ENCODE results near the gene TECPR2.

TECPR2 gene

GRCh38 chr14:102496958-102497744, 134.4 kb downstream of the TECPR2 start:
- no peak for DNase-seq (ENCODE audit: low read depth in 2 of 2)

- no peak for DNase-seq (ENCODE audit: low read depth in 2 of 2)
Measured at GRCh38 chr14:102497998-102498677, 135.4 kb downstream of the TECPR2 start.

GRCh38 chr14:102498678-102499265, 136.0 kb downstream of the TECPR2 start:
- DNase-seq (ENCODE audit: low read depth in 2 of 2), result no peak

GRCh38 chr14:102499401-102500157, 136.8 kb downstream of the TECPR2 start:
- no peak for DNase-seq (ENCODE audit: low read depth in 2 of 2)

GRCh38 chr14:102500158-102500662, 137.5 kb downstream of the TECPR2 start:
- DNase-seq (ENCODE audit: low read depth in 2 of 2), result no peak

GRCh38 chr14:102500713-102501112, 138.0 kb downstream of the TECPR2 start:
- DNase-seq (ENCODE audit: low read depth in 2 of 2), result no peak

- DNase-seq (ENCODE audit: low read depth in 2 of 2), result no peak
Measured at GRCh38 chr14:102501751-102502315, 139.1 kb downstream of the TECPR2 start.

GRCh38 chr14:102502571-102502970, 139.8 kb downstream of the TECPR2 start:
- DNase-seq (ENCODE audit: low read depth in 2 of 2), result no peak

GRCh38 chr14:102503641-102504327, 141.0 kb downstream of the TECPR2 start:
- no peak for DNase-seq (ENCODE audit: low read depth in 2 of 2)

- DNase-seq (ENCODE audit: low read depth in 2 of 2), result no peak
Measured at GRCh38 chr14:102504328-102504999, 141.7 kb downstream of the TECPR2 start.

GRCh38 chr14:102505000-102505619, 142.4 kb downstream of the TECPR2 start:
- no peak for DNase-seq (ENCODE audit: low read depth in 2 of 2)

GRCh38 chr14:102505775-102506625, 143.3 kb downstream of the TECPR2 start:
- DNase-seq (ENCODE audit: low read depth in 2 of 2), result no peak

- DNase-seq (ENCODE audit: low read depth in 2 of 2), result no peak
Measured at GRCh38 chr14:102506626-102506925, 143.8 kb downstream of the TECPR2 start.

- no peak for DNase-seq (ENCODE audit: low read depth in 2 of 2)
Measured at GRCh38 chr14:102507081-102507856, 144.5 kb downstream of the TECPR2 start.

GRCh38 chr14:102507857-102508312, 145.1 kb downstream of the TECPR2 start:
- no peak for DNase-seq (ENCODE audit: low read depth in 2 of 2)

- DNase-seq (ENCODE audit: low read depth in 2 of 2), result no peak
Measured at GRCh38 chr14:102508410-102508773, 145.7 kb downstream of the TECPR2 start.

GRCh38 chr14:102508774-102509745, 146.3 kb downstream of the TECPR2 start:
- DNase-seq (ENCODE audit: low read depth in 2 of 2), result peak in 1 of 2 donors; percentile 35
